Hematopoietic multipotent progenitor cell treated with erythropoietin and hydrocortisone succinate and interleukin-3 and kit ligand, for 4 days (in vitro differentiated cells): Measurements from ENCODE around the gene TWNK.
A peak's percentile ranks its signal among the peaks of the same experiment; 100 is the strongest.

Source experiments
- DNase-seq: peaks from one replicate; pipeline ENCODE4 v3.0.0-alpha.2; 2015

TWNK gene

GRCh38 chr10:100986952-100987684, at the start of gene TWNK, which contains the start of gene MRPL43:
Gene TWNK, plus strand, starts transcription at chr10:100987543. Its CDS starts 668 bp downstream, at chr10:100988211.
Gene MRPL43, minus strand, starts transcription at chr10:100987497. Its CDS starts 54 bp downstream, at chr10:100987443.
- DNase-seq, result peak; percentile 94

DNA sequence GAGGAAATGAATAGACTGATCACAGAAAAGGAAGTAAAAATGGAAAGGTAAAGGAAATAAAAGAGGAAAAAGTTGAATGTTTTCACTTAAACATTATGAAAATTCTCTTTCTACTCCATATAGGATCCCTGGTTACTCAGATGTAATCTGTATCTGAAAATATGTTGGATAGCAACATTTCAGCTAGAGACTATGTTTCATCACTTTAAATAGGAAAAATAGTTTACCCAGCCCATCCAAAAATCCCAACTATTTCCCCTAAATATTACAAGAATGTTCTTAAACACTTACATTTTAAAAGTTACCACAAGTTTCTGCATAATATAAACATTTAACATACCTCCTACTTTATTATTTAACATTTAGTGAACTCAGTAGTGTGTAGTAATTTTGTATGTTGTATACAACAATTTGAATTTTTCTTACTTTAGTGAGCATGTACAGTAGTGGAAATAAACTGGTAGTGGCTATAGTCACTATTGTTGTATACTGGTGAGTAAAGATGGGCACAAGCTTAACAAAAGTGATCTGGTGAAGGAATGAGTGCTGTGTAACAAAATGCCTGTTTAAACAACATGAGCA, 47.5 kb upstream of the TWNK start:
- DNase-seq, result no peak

GRCh38 chr10:100942229-100942628, 45.1 kb upstream of the TWNK start:
- DNase-seq, result no peak

GRCh38 chr10:100943508-100943907, 43.8 kb upstream of the TWNK start:
- no peak for DNase-seq

GRCh38 chr10:100945754-100946153, 41.6 kb upstream of the TWNK start:
- DNase-seq, result no peak

- no peak for DNase-seq
Observed at GRCh38 chr10:100948916-100949315, 38.4 kb upstream of the TWNK start.

- DNase-seq, result no peak
Observed at GRCh38 chr10:100960251-100960650, 27.1 kb upstream of the TWNK start.

DNA sequence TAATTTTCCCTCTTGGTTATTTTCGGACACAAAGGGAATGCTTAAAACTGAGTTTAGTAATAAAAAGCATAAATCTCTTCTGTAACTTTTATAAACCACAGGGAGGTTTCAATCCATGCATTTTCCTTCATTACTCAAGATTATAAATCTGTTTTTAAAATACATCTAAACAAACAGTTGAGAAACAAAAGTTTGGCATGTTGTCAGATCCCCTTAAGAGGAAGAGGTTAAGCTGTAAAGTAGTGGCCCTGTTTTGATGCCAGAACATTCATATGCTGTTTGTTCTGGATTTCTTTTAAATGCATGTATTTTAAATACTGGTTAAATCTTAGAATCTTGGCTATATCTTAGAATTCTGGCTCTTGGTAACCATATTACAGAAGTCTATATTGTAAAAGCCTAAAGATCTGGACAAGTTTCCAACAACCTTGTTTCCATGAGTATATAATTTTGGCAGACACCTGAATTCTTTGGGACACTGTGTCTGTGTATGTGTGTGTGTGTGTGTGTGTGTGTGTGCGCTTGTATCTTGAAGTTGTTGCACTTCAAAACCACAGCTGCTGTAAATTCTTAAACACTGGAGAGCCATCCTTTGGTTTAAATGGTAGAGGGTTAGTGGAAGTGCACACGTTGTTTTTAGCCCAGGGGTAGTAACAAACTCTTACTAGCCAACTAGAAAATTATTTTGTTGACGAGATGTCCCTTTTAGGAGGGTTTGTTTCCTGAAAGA, 24.8 kb upstream of the TWNK start:
- no peak for DNase-seq

- DNase-seq, result no peak
Observed at GRCh38 chr10:100963826-100964225, 23.5 kb upstream of the TWNK start.

DNA sequence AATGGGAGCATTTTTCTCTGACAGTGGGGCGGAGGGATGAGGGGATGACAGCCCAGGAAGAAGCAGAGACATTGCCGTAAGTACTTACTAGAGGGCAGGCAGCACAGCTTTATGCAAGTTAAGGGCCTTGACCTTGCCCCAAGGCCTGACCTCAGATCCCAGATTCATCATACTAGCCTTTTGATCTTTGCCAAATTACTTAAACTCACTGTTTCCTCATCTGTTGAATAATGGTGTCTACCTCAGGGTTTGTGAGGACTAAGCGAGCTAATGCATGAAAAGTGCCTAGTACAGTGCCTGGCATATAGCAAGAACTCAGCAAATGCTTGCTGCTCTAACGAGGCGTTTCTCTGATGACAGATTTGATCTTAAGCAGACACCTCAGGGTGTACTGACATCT, 21.5 kb upstream of the TWNK start:
- no peak for DNase-seq

- no peak for DNase-seq
Observed at GRCh38 chr10:100966887-100967286, 20.5 kb upstream of the TWNK start.

DNA sequence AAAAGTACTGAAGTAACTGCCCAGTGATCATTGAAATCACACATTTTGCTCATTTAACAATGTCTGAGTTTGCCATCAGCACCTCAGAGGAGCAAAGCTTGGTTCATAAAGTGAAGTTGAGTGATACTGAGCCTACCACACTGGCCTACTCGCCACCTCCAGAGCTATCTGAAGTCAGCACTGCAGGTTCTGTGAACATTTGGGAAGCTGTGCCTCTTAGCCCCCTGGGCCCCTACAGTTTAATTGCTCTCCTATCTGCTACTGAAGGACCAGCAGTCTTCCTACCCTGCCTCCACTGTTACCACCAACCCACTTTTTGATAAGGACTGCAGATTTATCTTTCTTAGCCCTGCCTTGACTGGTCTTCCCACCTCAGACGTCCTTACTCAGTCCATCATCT, 20.0 kb upstream of the TWNK start:
- DNase-seq, result peak; percentile 51

GRCh38 chr10:100968062-100968736, 19.1 kb upstream of the TWNK start:
- no peak for DNase-seq

DNA sequence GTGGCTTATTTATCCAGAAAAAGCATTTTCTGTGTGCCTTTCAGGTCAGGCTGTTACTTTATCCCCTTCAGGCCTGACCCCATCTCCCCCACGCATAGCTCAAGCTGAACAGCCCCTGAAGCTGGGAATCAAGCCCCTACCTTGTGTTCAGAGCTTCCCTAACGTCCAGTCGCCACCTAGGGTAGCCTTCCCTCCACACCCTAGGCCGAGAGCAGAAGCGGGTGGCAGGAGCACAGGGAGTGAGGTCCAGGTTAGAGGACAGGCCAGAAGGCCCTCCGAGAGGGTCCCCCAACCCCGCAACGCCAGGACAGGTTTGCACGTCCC, 18.5 kb upstream of the TWNK start:
- DNase-seq, result no peak

DNA sequence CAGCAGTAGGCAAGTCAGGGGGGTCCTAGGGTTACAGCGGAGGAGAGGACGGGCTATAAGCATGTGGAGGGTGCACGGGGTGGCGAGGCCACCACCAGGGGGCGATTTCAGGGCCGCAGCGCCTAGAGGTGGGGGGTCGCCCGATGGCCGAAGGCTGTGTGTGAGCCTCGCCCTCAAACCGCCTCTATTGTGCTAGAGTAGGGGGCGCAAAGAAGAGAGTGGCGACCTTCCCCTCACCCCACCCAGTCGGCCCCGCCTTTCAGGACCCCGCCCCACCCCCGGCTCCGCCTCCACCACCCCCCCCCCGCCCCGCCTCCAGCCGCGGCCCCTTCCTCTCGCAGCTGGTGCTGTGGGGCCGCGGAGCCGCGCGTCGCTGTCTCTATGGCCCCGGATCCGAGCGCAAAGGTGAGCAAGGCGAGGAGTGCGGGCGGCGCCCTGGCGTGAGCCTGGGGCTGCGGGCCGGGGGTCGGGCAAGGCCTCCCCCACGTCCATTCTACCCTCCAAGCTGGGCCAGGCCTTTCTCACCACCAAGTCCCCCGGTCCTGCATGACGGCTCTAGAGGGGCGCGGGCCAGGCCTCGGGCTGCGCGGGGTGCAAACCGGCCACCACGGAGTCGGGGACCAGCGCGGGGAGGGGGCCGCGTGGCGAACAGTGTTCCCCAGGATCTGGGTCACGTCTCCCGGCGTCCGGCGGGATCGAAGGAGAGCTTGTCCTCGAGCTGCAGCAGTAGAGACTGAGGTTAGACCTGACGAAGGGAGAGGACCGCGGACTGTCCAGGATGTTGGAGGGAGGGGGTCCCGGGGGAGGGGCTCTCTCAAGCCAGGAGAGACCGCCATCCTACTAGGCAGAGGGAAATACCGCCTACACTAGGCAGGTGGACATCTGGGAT, 17.9 kb upstream of the TWNK start, which contains the start of gene SEMA4G:
SEMA4G (plus strand) TSS at position 318 of the 889 bp plus-strand sequence. CDS start 3,409 bp downstream, outside the sequence.
- peak; percentile 74 for DNase-seq

- peak; percentile 41 for DNase-seq
Observed at GRCh38 chr10:100970076-100970913, 17.0 kb upstream of the TWNK start.

- DNase-seq, result no peak
Observed at GRCh38 chr10:100970914-100971811, 16.2 kb upstream of the TWNK start.

DNA sequence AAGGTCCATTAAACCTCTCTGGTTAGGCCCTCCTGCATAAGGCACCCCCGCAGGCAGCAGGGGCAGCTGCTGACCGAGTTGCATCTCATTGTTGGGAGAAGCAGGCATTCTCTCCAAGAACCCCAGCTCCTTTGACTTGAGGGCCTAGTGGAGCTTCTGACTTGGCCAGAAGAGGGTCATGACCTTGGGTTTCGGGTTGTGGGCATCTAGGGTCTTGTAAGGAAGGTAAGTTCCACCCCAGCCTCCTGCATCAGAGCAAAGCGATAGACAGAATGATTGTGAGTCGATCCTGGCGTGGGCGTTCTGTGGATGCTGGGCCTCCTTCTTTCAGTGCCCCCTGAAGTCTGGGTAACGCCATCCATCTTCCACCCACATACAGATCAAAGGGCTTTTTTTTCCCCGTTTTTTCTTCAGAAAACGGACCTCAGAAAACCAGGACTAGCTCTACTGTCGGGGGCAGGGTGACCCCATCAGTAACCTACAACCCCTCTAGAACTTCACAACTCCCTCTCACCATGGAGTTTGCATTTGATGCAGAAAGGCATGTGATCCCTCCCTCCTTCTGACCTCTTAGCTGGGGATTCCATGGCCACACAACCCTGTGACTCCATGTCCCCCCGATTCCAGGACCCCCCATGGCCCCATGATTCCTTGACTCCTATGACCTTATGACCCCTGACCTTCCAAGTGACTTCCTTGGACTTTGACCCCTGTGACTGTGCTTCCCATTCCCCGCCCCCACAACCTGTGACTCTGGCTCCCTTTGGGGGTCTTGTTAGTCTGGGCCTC, 15.0 kb upstream of the TWNK start:
- no peak for DNase-seq

DNA sequence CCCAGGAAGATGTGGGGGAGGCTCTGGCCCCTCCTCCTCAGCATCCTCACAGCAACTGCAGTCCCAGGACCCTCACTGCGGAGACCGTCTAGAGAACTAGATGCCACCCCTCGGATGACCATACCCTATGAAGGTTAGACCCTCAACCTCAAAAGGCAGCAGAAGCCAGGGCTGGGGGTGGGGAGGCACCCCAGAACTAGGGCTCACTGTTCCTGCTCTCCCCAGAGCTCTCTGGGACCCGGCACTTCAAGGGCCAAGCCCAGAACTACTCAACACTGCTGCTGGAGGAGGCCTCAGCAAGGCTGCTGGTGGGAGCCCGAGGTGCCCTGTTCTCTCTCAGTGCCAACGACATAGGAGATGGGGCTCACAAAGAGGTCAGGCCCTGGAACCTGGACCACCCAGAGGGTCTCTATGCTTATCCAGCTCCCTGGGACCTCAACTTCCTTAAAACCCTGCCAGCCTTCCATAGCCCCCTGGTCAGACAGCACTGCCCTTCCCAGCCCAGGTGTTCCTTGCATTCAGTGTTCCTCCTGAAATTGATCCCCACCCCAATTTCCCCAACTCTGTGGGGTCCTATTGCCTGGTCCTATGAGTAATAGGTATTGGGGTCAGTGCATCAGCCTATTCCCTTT, 14.3 kb upstream of the TWNK start:
- DNase-seq, result no peak
